Measurements from ENCODE around the gene FRG2B. TPM values are rescaled to one million over a fixed set of nuclear protein-coding genes. Genes with fewer than 3 reads are reported as not detected.
A peak's percentile ranks its signal among the peaks of the same experiment; 100 is the strongest.
"Not testable (repeated sequence)": the region's sequence is repeated elsewhere in the genome, so short reads cannot be mapped to it uniquely, and the experiment has no call there.

The FRG2B gene
- total and polyA plus RNA-seq, 2 of the 4 experiments (the other 2 are of a cell fraction) = not detected

- Histone ChIP-seq H3K79me1 (ENCODE audit: low read depth in 1 of 2, low read length in 2 of 2) (no peaks in the 10 kb centered on the region), H4K8ac (ENCODE audit: low read depth in 2 of 2, low read length in 2 of 2) (no peak overlapping the region), H3K4me2 (ENCODE audit: low read depth, low read length) (no peak overlapping the region), H3K9me1 (ENCODE audit: insufficient read depth, low read length) (no peaks in the 10 kb centered on the region), H2BK5ac (ENCODE audit: low read depth, low read length, poor library complexity, severe bottlenecking) (no peak overlapping the region), H3K9me3 (ENCODE audit: control insufficient read depth, insufficient read depth, low read length) (peaks cover 2% of the 10 kb centered on the region; the same call in 1 of the 2 replicates), H2BK20ac (ENCODE audit: low read depth, low read length) (no peak overlapping the region), H2BK15ac (ENCODE audit: low read depth, low read length) (no peak overlapping the region), H2AK9ac (replicated peaks; ENCODE audit: low read depth, low read length, poor library complexity) (no peak overlapping the region), H4K20me1 (ENCODE audit: insufficient read depth, low read length) (no peaks in the 10 kb centered on the region), H4K91ac (ENCODE audit: insufficient read depth, low read depth, low read length) (no peak overlapping the region), H2BK120ac (ENCODE audit: low read depth, low read length) (no peak overlapping the region), H3K9ac (ENCODE audit: low read depth, low read length) (no peak overlapping the region), H3K27ac (ENCODE audit: insufficient read depth, low read length) (no peak overlapping the region), H3K23ac (ENCODE audit: low read depth, low read length) (no peak overlapping the region), H3K14ac (replicated peaks; ENCODE audit: low read depth, low read length) (no peak overlapping the region), H4K5ac (ENCODE audit: low read depth, low read length) (no peak overlapping the region), H3K4ac (ENCODE audit: low read depth, low read length) (no peak overlapping the region), H3K36me3 (ENCODE audit: control insufficient read depth, insufficient read depth, low read length) (no peaks in the 10 kb centered on the region), H3K4me1 (ENCODE audit: control insufficient read depth, insufficient read depth, low read length) (no peaks in the 10 kb centered on the region), H3K27me3 (ENCODE audit: control insufficient read depth, insufficient read depth, low read length) (no peaks in the 10 kb centered on the region), H2AFZ (replicated peaks; ENCODE audit: low read length, poor library complexity) (no peak overlapping the region), H2AK5ac (ENCODE audit: low read depth, low read length) (no peak overlapping the region), H3K56ac (ENCODE audit: extremely low read depth, insufficient read depth, low read length) (no peak overlapping the region), H3K18ac (ENCODE audit: low read depth, low read length) (no peak overlapping the region), H3K4me3 (ENCODE audit: insufficient read depth, low read depth, low read length) (no peak overlapping the region)
- intact Hi-C loops (cut with micrococcal nuclease) (no loop called here), dilution Hi-C loops (cut with HindIII; ENCODE audit: low sequenced_read_pairs, unreplicated experiment) (no loop called here), in situ Hi-C loops (cut with MboI; ENCODE audit: low sequenced_read_pairs) (no loop called here)
- TF ChIP-seq BHLHE40 (IDR thresholded peaks at IDR 0.05; ENCODE audit: low read depth, low read length) (no peak), CTCF (conservative IDR thresholded peaks at IDR 0.05; ENCODE audit: low read depth, low read length) (peak; percentile 35)
- ATAC-seq (ENCODE audit: low read depth) = 0 out of 2 replicates have a peak, but pooled peaks have one; percentile 35
- WGBS, 2 experiments (ENCODE audit: extremely low coverage in 2 of 2, insufficient read length in 1 of 2) = no CpG with 5 or more reads among the region's 3 CpGs
- no TSS peak for BruUV-seq (replicated peaks)
- POLR2A ChIA-PET (ENCODE audit: unreplicated experiment) = no interaction called here
- DNase-seq = no peak
- CTCF ChIA-PET = no interaction called here
Measured at GRCh38 chr10:133608855-133609254, 17.7 kb downstream of the FRG2B start.

GRCh38 chr10:133603434-133603833 lies 23.2 kb downstream of the FRG2B start:
- BruUV-seq (replicated peaks); H2AK9ac ChIP-seq (replicated peaks; ENCODE audit: low read depth, low read length, poor library complexity); H3K4ac ChIP-seq (ENCODE audit: low read depth, low read length); DNase-seq; H3K23ac ChIP-seq (ENCODE audit: low read depth, low read length); H2AFZ ChIP-seq (replicated peaks; ENCODE audit: low read length, poor library complexity); H2BK120ac ChIP-seq (ENCODE audit: low read depth, low read length); H3K4me1 ChIP-seq (ENCODE audit: control insufficient read depth, insufficient read depth, low read length); POLR2A ChIA-PET (ENCODE audit: unreplicated experiment); CTCF ChIA-PET; in situ Hi-C loops (cut with MboI; ENCODE audit: low sequenced_read_pairs); H2BK5ac ChIP-seq (ENCODE audit: low read depth, low read length, poor library complexity, severe bottlenecking); H2BK15ac ChIP-seq (ENCODE audit: low read depth, low read length); dilution Hi-C loops (cut with HindIII; ENCODE audit: low sequenced_read_pairs, unreplicated experiment); H3K27me3 ChIP-seq (ENCODE audit: control insufficient read depth, insufficient read depth, low read length); H4K8ac ChIP-seq (ENCODE audit: low read depth in 2 of 2, low read length in 2 of 2); H2AK5ac ChIP-seq (ENCODE audit: low read depth, low read length); H4K5ac ChIP-seq (ENCODE audit: low read depth, low read length); H3K14ac ChIP-seq (replicated peaks; ENCODE audit: low read depth, low read length); H4K20me1 ChIP-seq (ENCODE audit: insufficient read depth, low read length); H3K79me1 ChIP-seq (ENCODE audit: low read depth in 1 of 2, low read length in 2 of 2); H4K91ac ChIP-seq (ENCODE audit: insufficient read depth, low read depth, low read length); ATAC-seq (ENCODE audit: low read depth); H3K4me2 ChIP-seq (ENCODE audit: low read depth, low read length); H3K27ac ChIP-seq (ENCODE audit: insufficient read depth, low read length); H3K4me3 ChIP-seq (ENCODE audit: insufficient read depth, low read depth, low read length); H3K9ac ChIP-seq (ENCODE audit: low read depth, low read length); H2BK20ac ChIP-seq (ENCODE audit: low read depth, low read length); H3K36me3 ChIP-seq (ENCODE audit: control insufficient read depth, insufficient read depth, low read length); H3K9me1 ChIP-seq (ENCODE audit: insufficient read depth, low read length); H3K18ac ChIP-seq (ENCODE audit: low read depth, low read length); H3K9me3 ChIP-seq (ENCODE audit: control insufficient read depth, insufficient read depth, low read length); H3K56ac ChIP-seq (ENCODE audit: extremely low read depth, insufficient read depth, low read length); intact Hi-C loops (cut with micrococcal nuclease): not testable (repeated sequence)
- WGBS, 2 experiments (ENCODE audit: extremely low coverage in 2 of 2, insufficient read length in 1 of 2) = no CpG with 5 or more reads among the region's 2 CpGs

Data from IMR-90 (cell line).